Adrenal gland (tissue), 12 donors: ENCODE data around the gene ZNRF3. TPM values are rescaled to one million over a fixed set of nuclear protein-coding genes. Genes with fewer than 3 reads are reported as not detected.
A peak's percentile ranks its signal among the peaks of the same experiment; 100 is the strongest.
"Not testable (repeated sequence)": the region's sequence is repeated elsewhere in the genome, so short reads cannot be mapped to it uniquely, and the experiment has no call there.

Experiments used
- DNase-seq, 7 donors: peaks; one replicate each; pipeline ENCODE4 v3.0.0-alpha.2; 2019 to 2020
- H3K27ac ChIP-seq, 5 donors: fragments of 200-600 bp; sonication (generic) in 4 of 5; 1 replicate in 3 of 5; 2 replicates in 2 of 5; pipeline versions ENCODE4 v1.5.1 to v1.8.0; 2016 to 2020; ENCODE audit warnings: mild to moderate bottlenecking in 1 of 5
- H3K27me3 ChIP-seq: fragments of 200-600 bp; 2 replicates; pipeline ENCODE4 v1.8.0; 2021
- H3K36me3 ChIP-seq, 2 donors: fragments of 200-600 bp; replicated peaks in 1 of 2; 1 replicate in 1 of 2; 2 replicates in 1 of 2; pipeline versions ENCODE4 v1.5.1 to v1.8.0; 2018 to 2022
- H3K4me1 ChIP-seq, 2 donors: fragments of 200-600 bp; replicated peaks in 1 of 2; 1 replicate in 1 of 2; 2 replicates in 1 of 2; pipeline versions ENCODE4 v1.5.1 to v1.8.0; 2018 to 2021
- H3K4me3 ChIP-seq, 4 donors: fragments of 200-600 bp; sonication (generic) in 3 of 4; one replicate each; pipeline ENCODE4 v1.5.1; 2016 to 2018
- H3K9me3 ChIP-seq, 3 donors: fragments of 200-600 bp; sonication (generic) in 1 of 3; replicated peaks in 1 of 3; 1 replicate in 2 of 3; 2 replicates in 1 of 3; pipeline versions ENCODE4 v1.5.1 to v1.8.0; 2016 to 2021
- POLR2A ChIP-seq, 2 donors: fragments of 450-650 bp; IDR thresholded peaks; one replicate each; pipeline ENCODE4 v1.6.1; 2017; ENCODE audit warnings: antibody characterized with exemption in 2 of 2, mild to moderate bottlenecking in 2 of 2, moderate library complexity in 1 of 2
- WGBS, 4 donors: extraction: QIAGEN DNeasy Blood & Tissue Kit in 2 of 4; methylation state at CpG; one replicate each; pipeline versions ENCODE4 v1.1.5 to v1.1.7; 2013 to 2017; 5-methylcytosine and 5-hydroxymethylcytosine counted together
- intact Hi-C, 2 donors: fragments of 100-400 bp; cut with DNase I; formaldehyde crosslinking; loops; one replicate each; pipeline versions ENCODE4 v1.14.1 to v1.15.0; 2022 to 2023
- polyA plus RNA-seq, 3 donors: library from polyadenylated mRNA; stranded (reverse); fragments of 200-250 nt in 2 of 3; fragments of 350-450 nt in 1 of 3; fragmentation: Illumina TruSeq in 1 of 3; extraction: RNeasy Lipid Tissue Mini Kit (QIAGEN cat#74804) in 1 of 3; gene quantifications; one replicate each; pipeline ENCODE4 v1.2.3, GENCODE V29; 2013 to 2014
- total RNA-seq, 9 donors: library from RNA; depleted of rRNA in 4 of 9; stranded (reverse); fragments of >200 nt in 4 of 9; fragments of 120-200 nt in 1 of 9; fragmentation: NEBNext Ultra II Directional in 1 of 9; extraction: Animal tissue kit (Norgen Biotek cat#: 25700) in 1 of 9; gene quantifications; one replicate each; pipeline versions ENCODE4 v1.1.0 to v1.2.4, GENCODE V29; 2013 to 2023
- TF ChIP-seq, protein P1 (sequence below), 6 experiments: fragments of 450-650 bp in 4 of 6; fragments of 200-600 bp in 2 of 6; sonication (generic) in 1 of 6; IDR thresholded peaks; 1 replicate in 5 of 6; 2 replicates in 1 of 6; pipeline versions ENCODE4 v1.5.1 to v1.8.0; 2016 to 2021; ENCODE audit warnings: antibody characterized with exemption in 6 of 6, mild to moderate bottlenecking in 2 of 6, moderate library complexity in 1 of 6
- donor health status: healthy with polysubstance abuse.
- donor health status: Bipolar disorder and iron deficiency.
- donor health status: DM: yes; HTN: yes; CAD: no.
- donor health status: DM: no; HTN: no; CAD: no.
- donor health status: DM: no; HTN: no; CAD: no.
- donor health status: DM: yes; HTN: yes; CAD: no.

The ZNRF3 gene
- total and polyA plus RNA-seq, 12 donors = 3.1 to 40.9 (median 17.0) TPM

GRCh38 chr22:28884747-28885350 lies 1.5 kb downstream of the ZNRF3 start:
- Histone ChIP-seq H3K27me3 (no peaks in the 10 kb centered on the region), H3K4me1 (peaks cover 20 to 24% of the 10 kb centered on the region in 2 donors), H3K4me3 (peak overlapping the region in 3 of 4 donors; percentile 26 to 73 (median 29)), H3K36me3 (no peaks in the 10 kb centered on the region), H3K9me3 (no peaks in the 10 kb centered on the region), H3K27ac (no peak overlapping the region)
- 32 to 37% (median 35%) methylated on average over 12 to 19 of the region's 19 CpGs for WGBS, 4 donors
- peak in 1 of 7 donors; percentile 16 for DNase-seq
- no peak for TF ChIP-seq POLR2A (IDR thresholded peaks at IDR 0.05)
- TF ChIP-seq, protein P1, sequence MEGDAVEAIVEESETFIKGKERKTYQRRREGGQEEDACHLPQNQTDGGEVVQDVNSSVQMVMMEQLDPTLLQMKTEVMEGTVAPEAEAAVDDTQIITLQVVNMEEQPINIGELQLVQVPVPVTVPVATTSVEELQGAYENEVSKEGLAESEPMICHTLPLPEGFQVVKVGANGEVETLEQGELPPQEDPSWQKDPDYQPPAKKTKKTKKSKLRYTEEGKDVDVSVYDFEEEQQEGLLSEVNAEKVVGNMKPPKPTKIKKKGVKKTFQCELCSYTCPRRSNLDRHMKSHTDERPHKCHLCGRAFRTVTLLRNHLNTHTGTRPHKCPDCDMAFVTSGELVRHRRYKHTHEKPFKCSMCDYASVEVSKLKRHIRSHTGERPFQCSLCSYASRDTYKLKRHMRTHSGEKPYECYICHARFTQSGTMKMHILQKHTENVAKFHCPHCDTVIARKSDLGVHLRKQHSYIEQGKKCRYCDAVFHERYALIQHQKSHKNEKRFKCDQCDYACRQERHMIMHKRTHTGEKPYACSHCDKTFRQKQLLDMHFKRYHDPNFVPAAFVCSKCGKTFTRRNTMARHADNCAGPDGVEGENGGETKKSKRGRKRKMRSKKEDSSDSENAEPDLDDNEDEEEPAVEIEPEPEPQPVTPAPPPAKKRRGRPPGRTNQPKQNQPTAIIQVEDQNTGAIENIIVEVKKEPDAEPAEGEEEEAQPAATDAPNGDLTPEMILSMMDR (IDR thresholded peaks at IDR 0.05) = no peak
- intact Hi-C loops = loop anchor here in 1 of 2 donors (10.0 kb wide), 1 partner anchor 140 kb away; no protein-coding TSS in a partner anchor

DNA sequence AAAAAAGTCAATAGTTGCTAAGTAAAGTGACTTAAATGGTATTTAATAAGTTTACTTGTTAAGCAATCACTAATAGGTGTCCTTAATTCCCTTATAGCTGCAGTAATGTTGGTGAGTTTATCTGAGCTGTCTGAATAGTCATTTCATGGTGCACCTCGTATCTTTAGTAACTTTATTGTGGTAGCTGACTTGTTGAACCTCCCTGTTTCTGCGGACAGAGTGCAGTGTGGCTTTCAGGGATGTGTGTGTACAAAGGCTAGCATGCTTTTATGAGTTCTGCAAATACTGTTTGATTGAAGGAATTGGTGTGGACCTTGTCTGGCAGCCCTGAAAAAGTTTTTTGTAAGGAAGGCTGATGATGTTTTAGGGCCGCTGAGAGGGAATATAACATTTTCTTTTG lies 2.6 kb downstream of the ZNRF3 start:
- H3K9me3 ChIP-seq = no peaks in the 10 kb centered on the region
- H3K27ac ChIP-seq = peak overlapping the region in 1 of 5 donors; percentile 7
- intact Hi-C loops = loop anchor here in 1 of 2 donors (10.0 kb wide), 1 partner anchor 139 kb away; no protein-coding TSS in a partner anchor
- H3K4me1 ChIP-seq = peaks cover 20 to 28% of the 10 kb centered on the region in 2 donors
- DNase-seq = peak in 1 of 7 donors; percentile 16
- H3K36me3 ChIP-seq = no peaks in the 10 kb centered on the region
- TF ChIP-seq, protein P1 (IDR thresholded peaks at IDR 0.05) = no peak
- TF ChIP-seq POLR2A (IDR thresholded peaks at IDR 0.05) = no peak
- no peaks in the 10 kb centered on the region for H3K27me3 ChIP-seq
- H3K4me3 ChIP-seq = no peak overlapping the region
- 36 to 48% (median 44%) methylated on average over 3 of the region's 3 CpGs for WGBS, 4 donors

DNA sequence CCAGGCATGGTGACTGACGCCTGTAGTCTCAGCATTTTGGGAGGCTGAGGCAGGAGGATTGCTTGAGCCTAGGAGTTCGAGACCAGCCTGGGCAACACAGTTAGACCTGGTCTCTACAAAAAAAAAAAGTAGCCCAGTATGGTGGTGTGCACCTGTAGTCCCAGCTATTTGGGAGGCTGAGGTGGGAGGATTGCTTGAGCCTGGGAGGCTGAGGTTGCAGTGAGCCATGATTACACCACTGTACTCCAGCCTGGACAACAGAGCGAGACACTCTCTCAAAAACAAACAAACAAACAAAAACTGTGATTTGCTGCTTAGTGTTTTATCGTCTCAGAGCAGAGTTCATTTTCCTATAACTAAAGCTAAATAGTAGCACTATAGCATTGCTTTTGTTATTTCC lies 3.3 kb downstream of the ZNRF3 start:
- not testable (repeated sequence) for H3K27ac ChIP-seq, H3K9me3 ChIP-seq, DNase-seq, H3K27me3 ChIP-seq, H3K36me3 ChIP-seq, H3K4me3 ChIP-seq
- H3K4me1 ChIP-seq = peaks cover 26 to 36% of the 10 kb centered on the region in 2 donors
- 84 to 89% (median 86%) methylated on average over 4 of the region's 4 CpGs for WGBS, 4 donors
- intact Hi-C loops = loop anchor here in 1 of 2 donors (10.0 kb wide), 1 partner anchor 138 kb away; no protein-coding TSS in a partner anchor

DNA sequence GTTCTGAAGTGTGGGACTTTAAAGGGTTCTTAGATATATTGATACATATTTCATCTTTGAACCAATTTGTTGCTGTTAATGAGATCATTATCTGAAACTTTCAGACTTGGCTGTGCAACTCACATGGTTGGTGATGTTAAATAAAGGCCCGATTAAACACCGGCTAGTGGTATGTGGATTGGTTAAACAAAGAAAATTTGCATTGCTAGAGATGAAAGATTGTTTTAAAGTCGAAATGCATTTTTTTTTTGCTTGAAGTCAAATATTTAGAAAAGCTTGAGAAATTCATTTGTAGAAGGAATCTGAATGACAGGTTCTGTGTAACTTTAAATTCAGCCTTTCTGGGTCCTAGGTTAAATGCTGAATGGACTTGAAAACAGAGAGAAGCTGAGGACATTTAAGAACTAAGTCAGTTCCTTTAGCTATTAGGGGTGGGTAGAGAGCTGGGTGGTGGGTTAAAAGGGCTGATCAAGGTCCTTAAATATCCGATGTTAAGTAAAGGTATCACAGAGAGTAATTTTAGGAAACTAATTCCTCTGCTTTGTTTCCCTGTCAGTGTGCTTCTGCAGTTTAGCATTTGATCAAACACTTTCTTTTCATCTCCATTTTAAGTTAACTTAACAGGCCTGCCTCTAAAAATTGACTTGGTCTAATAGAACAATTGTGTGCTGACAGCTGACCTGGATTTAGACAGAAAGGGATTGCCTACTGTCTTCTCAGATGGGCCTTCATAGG lies 4.5 kb downstream of the ZNRF3 start:
- H3K27ac ChIP-seq = no peak overlapping the region
- peaks cover 35 to 47% of the 10 kb centered on the region in 2 donors for H3K4me1 ChIP-seq
- H3K9me3 ChIP-seq = no peaks in the 10 kb centered on the region
- WGBS, 4 donors = 58 to 66% (median 63%) methylated on average over 4 of the region's 4 CpGs
- intact Hi-C loops = loop anchor here in 1 of 2 donors (10.0 kb wide), 1 partner anchor 137 kb away; no protein-coding TSS in a partner anchor
- H3K4me3 ChIP-seq = no peak overlapping the region
- DNase-seq = no peak
- no peak for TF ChIP-seq POLR2A (IDR thresholded peaks at IDR 0.05)
- TF ChIP-seq, protein P1 (IDR thresholded peaks at IDR 0.05) = no peak
- no peaks in the 10 kb centered on the region for H3K27me3 ChIP-seq
- no peaks in the 10 kb centered on the region for H3K36me3 ChIP-seq
